ENCODE results near the gene TBC1D22A. TPM values are rescaled to one million over a fixed set of nuclear protein-coding genes. Genes with fewer than 3 reads are reported as not detected.

TBC1D22A gene
- total RNA-seq, 1 donor from 2014 or later, result 23.2 TPM

GRCh38 chr22:47220752-47221151 is 458.3 kb downstream of the TBC1D22A start:
- H3K4me3 Mint-ChIP-seq (ENCODE audit: low read depth), result no peak overlapping the region
- DNase-seq (ENCODE audit: low spot score, unreplicated experiment), result peak; percentile 1
- H3K27ac Mint-ChIP-seq, result no peak overlapping the region

GRCh38 chr22:47221840-47222615 is 459.6 kb downstream of the TBC1D22A start:
- TF ChIP-seq CTCF (IDR thresholded peaks at IDR 0.05; ENCODE audit: unreplicated experiment), result no peak
- peaks cover 3% of the 10 kb centered on the region for H3K36me3 Mint-ChIP-seq (ENCODE audit: insufficient read depth)
- no peak overlapping the region for H3K4me3 Mint-ChIP-seq (ENCODE audit: low read depth)
- no peak overlapping the region for H3K27ac Mint-ChIP-seq
- DNase-seq (ENCODE audit: low spot score, unreplicated experiment), result peak; percentile 0
- H3K9me3 Mint-ChIP-seq (ENCODE audit: low read depth), result peaks cover 40% of the 10 kb centered on the region
- no peaks in the 10 kb centered on the region for H3K27me3 Mint-ChIP-seq
- no peaks in the 10 kb centered on the region for H3K4me1 Mint-ChIP-seq (ENCODE audit: low read depth)

More at GRCh38 chr22:47220752-47221151, 458.3 kb downstream of the TBC1D22A start:
- Mint-ChIP-seq H3K9me3 (ENCODE audit: low read depth) (peaks cover 42% of the 10 kb centered on the region), H3K27me3 (no peaks in the 10 kb centered on the region), H3K36me3 (ENCODE audit: insufficient read depth) (peaks cover 1% of the 10 kb centered on the region), H3K4me1 (ENCODE audit: low read depth) (no peaks in the 10 kb centered on the region)
- TF ChIP-seq CTCF (IDR thresholded peaks at IDR 0.05; ENCODE audit: unreplicated experiment), result no peak

Other genes starting within 250 kb of the TBC1D22A start
- 20.9 and 21.0 TPM in 2 replicates for gene CELSR1, start 225.0 kb upstream of the TBC1D22A start, total RNA-seq
- 68.8 and 74.5 TPM in 2 replicates for gene GRAMD4, start 142.3 kb upstream of the TBC1D22A start, total RNA-seq
- 59.2 and 62.0 TPM in 2 replicates for gene CERK, start 24.4 kb upstream of the TBC1D22A start, total RNA-seq

All from progenitor cell of endocrine pancreas (in vitro differentiated cells).